HEK293T (cell line): ENCODE results near the gene LYPLAL1.
"Not testable (repeated sequence)": the region's sequence is repeated elsewhere in the genome, so short reads cannot be mapped to it uniquely, and the experiment has no call there.

ENCODE experiments used
- CTCF ChIA-PET: fragments of 350-600 bp; formaldehyde crosslinking; extraction: SDS; loops from one replicate; lab custom pipeline; 2021; ENCODE audit warnings: antibody characterized with exemption, inconsistent platforms; lab: Yijun Ruan, JAX
- POLR2A ChIA-PET: fragments of 350-600 bp; formaldehyde crosslinking; extraction: SDS; loops from one replicate; lab custom pipeline; 2020; ENCODE audit warnings: antibody characterized with exemption, inconsistent platforms; lab: Yijun Ruan, JAX
- DNase-seq: peaks from one replicate; pipeline ENCODE4 v3.0.0; 2012; ENCODE audit warnings: mixed read lengths; ENCODE audit errors: extremely low spot score
- ARNT ChIP-seq: fragments of 450-650 bp; IDR thresholded peaks from 2 replicates; pipeline ENCODE4 v1.6.1; 2017; ENCODE audit warnings: mild to moderate bottlenecking
- BHLHE40 ChIP-seq: fragments of 450-650 bp; IDR thresholded peaks from 2 replicates; pipeline ENCODE4 v1.6.1; 2016; ENCODE audit warnings: mild to moderate bottlenecking, moderate library complexity, borderline replicate concordance
- ELF4 ChIP-seq: fragments of 450-650 bp; IDR thresholded peaks from 2 replicates; pipeline ENCODE4 v1.6.1; 2017; ENCODE audit warnings: antibody characterized with exemption
- FOXA1 ChIP-seq: fragments of 450-650 bp; IDR thresholded peaks from 2 replicates; pipeline ENCODE4 v1.6.1; 2016; ENCODE audit warnings: mild to moderate bottlenecking
- FOXK2 ChIP-seq: fragments of 450-650 bp; IDR thresholded peaks from 2 replicates; pipeline ENCODE4 v1.6.1; 2016; ENCODE audit warnings: mild to moderate bottlenecking
- FOXM1 ChIP-seq: fragments of 450-650 bp; IDR thresholded peaks from 2 replicates; pipeline ENCODE4 v1.6.1; 2017; ENCODE audit warnings: mild to moderate bottlenecking, borderline replicate concordance
- HDGF ChIP-seq: fragments of 450-650 bp; IDR thresholded peaks from 2 replicates; pipeline ENCODE4 v1.6.1; 2017; ENCODE audit warnings: antibody characterized with exemption, borderline replicate concordance
- L3MBTL2 ChIP-seq: fragments of 450-650 bp; conservative IDR thresholded peaks from 2 replicates; pipeline ENCODE4 v1.6.1; 2016; ENCODE audit warnings: mild to moderate bottlenecking
- LEF1 ChIP-seq: fragments of 450-650 bp; IDR thresholded peaks from 2 replicates; pipeline ENCODE4 v1.6.1; 2017; ENCODE audit warnings: mild to moderate bottlenecking, borderline replicate concordance
- NFRKB ChIP-seq: fragments of 450-650 bp; IDR thresholded peaks from 2 replicates; pipeline ENCODE4 v1.6.1; 2016; ENCODE audit warnings: mild to moderate bottlenecking, moderate library complexity
- PKNOX1 ChIP-seq: fragments of 450-650 bp; IDR thresholded peaks from 2 replicates; pipeline ENCODE4 v1.6.1; 2016
- SP1 ChIP-seq: fragments of 450-650 bp; IDR thresholded peaks from 2 replicates; pipeline ENCODE4 v1.6.1; 2017
- SUZ12 ChIP-seq: fragments of 450-650 bp; IDR thresholded peaks from 2 replicates; pipeline ENCODE4 v1.6.1; 2016; ENCODE audit warnings: mild to moderate bottlenecking
- TARDBP ChIP-seq: fragments of 450-650 bp; IDR thresholded peaks from 2 replicates; pipeline ENCODE4 v1.6.1; 2016
- ZNF384 ChIP-seq: fragments of 450-650 bp; IDR thresholded peaks from 2 replicates; pipeline ENCODE4 v1.6.1; 2016

LYPLAL1 gene

GRCh38 chr1:219185486-219186117 is 11.9 kb downstream of the LYPLAL1 start:
- CTCF ChIA-PET: no interaction called here

GRCh38 chr1:219188331-219188803 is 14.7 kb downstream of the LYPLAL1 start:
- ChIA-PET POLR2A (interaction anchor here (0.6 to 1.1 kb wide), 2 partner anchors 14 to 15 kb away, joined by 3 to 5 read pairs; partner anchors contain the start of gene LYPLAL1), CTCF (interaction anchor here (0.6 kb wide), 1 partner anchor 474 kb away, joined by 8 read pairs; no protein-coding TSS in a partner anchor)
- TF ChIP-seq BHLHE40 (no peak), FOXM1 (no peak), LEF1 (no peak), TARDBP (no peak), HDGF (no peak), PKNOX1 (no peak), SUZ12 (no peak), ARNT (no peak)
- DNase-seq: no peak

More at GRCh38 chr1:219185486-219186117, 11.9 kb downstream of the LYPLAL1 start:
- POLR2A ChIA-PET: no interaction called here
- TF ChIP-seq NFRKB (no peak), ZNF384 (no peak), BHLHE40 (no peak), HDGF (no peak), L3MBTL2 (no peak), FOXA1 (no peak), SP1 (no peak), FOXM1 (no peak), ARNT (no peak), PKNOX1 (no peak)
- no peak for DNase-seq

DNA sequence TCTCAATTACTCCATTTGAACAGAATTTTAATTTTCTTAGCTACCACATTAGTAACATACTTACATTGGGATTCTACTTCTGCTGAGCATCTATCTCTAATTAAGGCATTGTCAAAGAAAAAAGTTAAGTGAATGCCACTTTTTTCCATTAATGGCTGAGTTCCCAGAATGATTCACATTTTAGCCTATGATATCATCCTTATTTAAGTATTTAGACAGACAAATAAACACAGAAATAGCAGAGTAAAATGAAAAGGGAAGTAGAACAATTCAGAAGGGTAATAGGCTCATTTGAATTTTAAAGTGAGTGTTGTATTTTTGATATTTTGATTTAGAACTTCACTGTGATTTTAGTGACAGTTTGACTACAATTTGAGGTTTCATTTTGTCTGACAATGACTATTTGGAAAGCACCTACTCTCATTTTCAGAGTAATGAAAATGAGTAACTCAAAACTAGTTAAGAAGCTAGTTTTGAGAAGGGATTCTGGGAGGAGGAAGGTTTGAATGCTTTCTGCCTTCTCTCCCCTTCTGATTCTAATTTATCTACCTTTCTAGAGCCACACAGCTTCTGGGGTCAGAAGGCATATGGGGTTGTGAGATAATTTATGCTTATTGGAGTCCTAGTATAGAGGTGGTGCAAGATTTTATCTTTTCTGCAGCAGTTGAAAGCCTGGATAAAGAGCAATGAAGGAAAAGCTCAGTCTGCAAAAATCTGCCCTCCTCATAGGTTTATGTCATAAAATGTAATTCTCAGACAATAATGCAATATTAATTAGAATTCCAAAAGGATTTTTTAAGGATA is 15.5 kb downstream of the LYPLAL1 start:
- ChIA-PET POLR2A (interaction anchor here (0.8 kb wide), 1 partner anchor 16 kb away, joined by 4 read pairs; no protein-coding TSS in a partner anchor), CTCF (no interaction called here)
- TF ChIP-seq FOXK2 (no peak), SP1 (no peak)
- no peak for DNase-seq

DNA sequence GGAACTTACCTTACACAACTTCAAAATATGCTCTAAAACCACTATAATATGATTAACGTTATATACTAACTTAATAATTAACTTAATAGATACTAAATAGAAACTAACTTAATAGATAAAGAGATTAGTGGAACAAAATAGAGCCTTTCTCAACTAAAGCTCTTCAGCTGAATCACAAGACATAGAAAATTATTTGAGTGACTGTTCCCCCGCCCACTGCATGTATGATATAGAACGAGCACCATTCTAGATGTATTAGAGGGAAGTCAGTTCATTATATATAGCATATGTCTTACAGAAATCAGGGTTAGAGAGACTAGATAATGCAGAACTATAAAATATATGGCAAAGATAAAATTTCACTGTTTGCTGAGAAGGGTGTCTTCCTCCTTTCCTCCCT is 16.3 kb downstream of the LYPLAL1 start:
- POLR2A ChIA-PET: no interaction called here
- no peak for TF ChIP-seq FOXA1
- TF ChIP-seq TARDBP: no peak
- no peak for TF ChIP-seq SP1
- DNase-seq: no peak

DNA sequence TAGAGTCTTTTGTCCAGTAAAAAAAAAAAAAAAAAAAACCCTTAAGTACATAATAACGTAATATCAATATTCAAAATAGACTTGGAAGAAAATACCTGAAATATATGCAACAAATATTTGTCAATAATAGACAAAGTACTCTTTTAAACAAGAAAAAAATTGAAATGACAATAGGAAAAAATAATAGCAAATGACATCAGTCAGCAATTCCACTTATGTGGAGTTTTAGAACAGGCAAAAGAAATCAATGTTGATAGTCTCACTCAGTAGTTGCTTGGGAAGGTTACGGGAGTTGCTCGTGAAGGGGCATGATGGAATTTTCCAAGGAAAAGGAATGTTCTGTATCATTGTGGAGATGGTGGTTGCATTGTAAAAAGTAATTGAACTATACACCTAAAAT is 16.9 kb downstream of the LYPLAL1 start:
- no peak for TF ChIP-seq NFRKB
- TF ChIP-seq SP1: no peak
- no peak for TF ChIP-seq FOXA1
- no peak for TF ChIP-seq FOXM1
- no peak for TF ChIP-seq FOXK2
- no peak for TF ChIP-seq PKNOX1
- TF ChIP-seq ELF4: no peak
- ChIA-PET POLR2A (no interaction called here), CTCF (interaction anchor here (0.6 kb wide), 1 partner anchor 910 kb away, joined by 3 read pairs; no protein-coding TSS in a partner anchor)
- DNase-seq: no peak

More for the DNA sequence above, 16.3 kb downstream of the LYPLAL1 start:
- CTCF ChIA-PET: interaction anchor here (0.6 kb wide), 1 partner anchor 909 kb away, joined by 3 read pairs; no protein-coding TSS in a partner anchor

- POLR2A ChIA-PET, CTCF ChIA-PET, DNase-seq: not testable (repeated sequence)
Observed at GRCh38 chr1:219195833-219196232, 22.2 kb downstream of the LYPLAL1 start.

DNA sequence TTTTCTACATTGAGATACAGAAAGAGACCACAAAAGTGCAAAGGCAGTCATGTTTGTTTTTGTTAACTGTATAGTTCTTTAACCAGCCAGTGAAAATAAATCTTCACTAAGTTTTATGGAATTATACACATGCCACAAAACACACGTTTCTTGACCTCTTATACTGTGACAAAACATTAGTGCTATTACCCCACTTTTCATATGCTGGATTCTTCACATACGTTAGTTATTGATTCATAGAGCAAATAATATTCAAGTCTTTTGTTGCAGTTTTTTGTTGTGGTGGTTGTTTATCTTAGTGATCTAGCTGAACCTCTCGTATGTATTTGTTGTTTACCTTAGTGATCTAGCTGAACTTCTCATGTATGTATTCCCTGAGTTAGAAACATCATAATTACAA is 28.0 kb downstream of the LYPLAL1 start:
- TF ChIP-seq FOXM1 (no peak), PKNOX1 (no peak), ELF4 (no peak), FOXK2 (no peak), TARDBP (no peak), LEF1 (no peak)
- CTCF ChIA-PET: no interaction called here
- POLR2A ChIA-PET: no interaction called here
- DNase-seq: no peak
